Measurements from ENCODE around the gene ARL4C.

DNA sequence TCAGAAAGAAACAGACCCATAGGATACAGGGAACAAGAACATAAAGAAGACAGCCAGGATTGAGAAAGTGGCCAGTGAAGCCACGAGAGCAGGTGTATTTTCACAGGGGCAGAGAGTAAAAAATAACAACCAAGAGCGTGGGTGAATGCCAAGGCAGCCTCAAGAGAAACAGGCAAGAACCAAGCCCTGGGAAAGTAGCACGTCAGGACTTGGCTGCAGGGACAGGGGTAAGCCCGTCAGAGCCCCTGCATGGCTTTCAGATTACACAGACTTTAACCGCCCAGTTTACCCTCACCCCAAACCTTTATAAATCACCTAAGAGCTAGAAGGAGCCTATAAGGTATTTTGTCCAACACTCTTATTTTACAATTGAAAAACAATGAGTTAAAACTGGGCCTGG, 43.7 kb downstream of the ARL4C start:
- TF ChIP-seq, protein P1, sequence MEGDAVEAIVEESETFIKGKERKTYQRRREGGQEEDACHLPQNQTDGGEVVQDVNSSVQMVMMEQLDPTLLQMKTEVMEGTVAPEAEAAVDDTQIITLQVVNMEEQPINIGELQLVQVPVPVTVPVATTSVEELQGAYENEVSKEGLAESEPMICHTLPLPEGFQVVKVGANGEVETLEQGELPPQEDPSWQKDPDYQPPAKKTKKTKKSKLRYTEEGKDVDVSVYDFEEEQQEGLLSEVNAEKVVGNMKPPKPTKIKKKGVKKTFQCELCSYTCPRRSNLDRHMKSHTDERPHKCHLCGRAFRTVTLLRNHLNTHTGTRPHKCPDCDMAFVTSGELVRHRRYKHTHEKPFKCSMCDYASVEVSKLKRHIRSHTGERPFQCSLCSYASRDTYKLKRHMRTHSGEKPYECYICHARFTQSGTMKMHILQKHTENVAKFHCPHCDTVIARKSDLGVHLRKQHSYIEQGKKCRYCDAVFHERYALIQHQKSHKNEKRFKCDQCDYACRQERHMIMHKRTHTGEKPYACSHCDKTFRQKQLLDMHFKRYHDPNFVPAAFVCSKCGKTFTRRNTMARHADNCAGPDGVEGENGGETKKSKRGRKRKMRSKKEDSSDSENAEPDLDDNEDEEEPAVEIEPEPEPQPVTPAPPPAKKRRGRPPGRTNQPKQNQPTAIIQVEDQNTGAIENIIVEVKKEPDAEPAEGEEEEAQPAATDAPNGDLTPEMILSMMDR (IDR thresholded peaks at IDR 0.05), result no peak
- TF ChIP-seq POLR2A (IDR thresholded peaks at IDR 0.05) (no peak), POLR2AphosphoS5 (IDR thresholded peaks at IDR 0.05; ENCODE audit: insufficient read depth in 1 of 2, low read depth in 1 of 2) (no peak)
